HK-2 (cell line): ENCODE data around the gene MRPL53.
"Not testable (repeated sequence)": the region's sequence is repeated elsewhere in the genome, so short reads cannot be mapped to it uniquely, and the experiment has no call there.

Experiments used
- DNase-seq: peaks from one replicate; pipeline ENCODE4 v3.0.0-alpha.2; 2018; ENCODE audit not compliant: unreplicated experiment

The MRPL53 gene

DNA sequence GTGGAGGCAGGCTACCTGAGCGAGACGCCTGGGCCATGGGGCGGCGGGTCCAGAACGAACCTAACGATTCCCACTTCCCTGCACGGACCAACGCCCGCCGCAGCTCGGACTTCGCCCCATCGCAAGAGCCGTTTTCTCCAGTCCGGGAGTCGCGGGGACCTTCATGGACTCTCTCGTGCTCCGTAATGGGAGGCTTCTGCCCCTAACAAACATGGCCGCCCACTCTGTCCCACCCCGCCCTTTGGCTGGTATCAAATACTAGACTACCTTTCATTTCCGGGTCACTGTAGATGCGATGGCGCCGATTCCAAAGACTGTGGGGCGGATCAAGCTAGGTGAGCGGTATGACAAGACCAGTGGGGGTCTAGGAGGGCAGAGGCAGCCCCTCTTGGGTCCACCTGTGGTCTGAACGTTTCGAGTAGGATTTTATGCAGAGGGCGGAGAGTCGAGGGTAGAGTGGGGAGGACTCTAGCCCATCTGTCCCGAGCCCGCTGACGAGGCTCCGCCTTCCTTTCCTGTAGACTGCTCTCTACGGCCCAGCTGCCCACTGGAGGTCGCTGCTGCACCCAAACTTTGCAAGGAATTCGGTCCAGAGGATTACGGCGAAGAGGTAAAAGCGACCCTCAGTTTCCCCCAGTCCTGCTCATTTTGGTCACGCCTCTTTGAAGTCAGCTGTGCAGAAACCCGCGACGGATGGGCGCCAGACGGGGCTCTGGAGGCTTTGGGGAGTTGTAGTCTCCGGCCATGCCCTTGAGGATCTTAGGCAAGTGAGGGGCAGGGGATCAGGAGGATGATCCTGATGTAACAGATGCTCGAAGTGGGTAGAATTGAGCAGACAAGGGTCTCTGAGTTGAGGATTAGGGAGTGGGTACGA, 10.6 kb upstream of the MRPL53 start, which contains the start of the genes CCDC142 and TTC31:
Gene CCDC142, minus strand, starts transcription at position 198 of the 874 bp plus-strand sequence. Its CDS starts 161 bp downstream, at position 37.
Gene TTC31, plus strand, starts transcription at position 281 of the 874 bp plus-strand sequence. Its CDS starts 15 bp downstream, at position 296.
- DNase-seq, result peak; percentile 90

GRCh38 chr2:74481961-74482800, 9.7 kb upstream of the MRPL53 start:
- no peak for DNase-seq

DNA sequence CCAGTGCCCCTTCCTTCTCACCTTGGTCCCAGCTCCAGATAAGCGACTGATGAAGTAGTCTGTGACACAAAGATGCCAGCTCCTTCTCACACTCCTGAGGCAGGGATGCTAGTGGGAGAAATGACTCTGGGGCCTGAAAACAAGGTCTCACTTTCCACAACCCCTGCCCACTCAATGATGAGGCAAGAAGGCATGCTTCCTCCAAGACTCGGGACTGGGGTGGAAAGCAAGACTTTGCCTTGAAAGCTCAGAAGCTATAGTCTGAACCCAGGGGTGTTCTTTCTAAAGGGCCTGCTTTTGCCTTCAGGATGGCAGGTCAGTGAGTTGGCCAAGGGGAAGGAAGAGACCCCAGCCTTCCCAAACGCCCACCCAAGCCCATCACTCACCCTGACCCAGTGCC, 9.0 kb upstream of the MRPL53 start:
- no peak for DNase-seq

DNA sequence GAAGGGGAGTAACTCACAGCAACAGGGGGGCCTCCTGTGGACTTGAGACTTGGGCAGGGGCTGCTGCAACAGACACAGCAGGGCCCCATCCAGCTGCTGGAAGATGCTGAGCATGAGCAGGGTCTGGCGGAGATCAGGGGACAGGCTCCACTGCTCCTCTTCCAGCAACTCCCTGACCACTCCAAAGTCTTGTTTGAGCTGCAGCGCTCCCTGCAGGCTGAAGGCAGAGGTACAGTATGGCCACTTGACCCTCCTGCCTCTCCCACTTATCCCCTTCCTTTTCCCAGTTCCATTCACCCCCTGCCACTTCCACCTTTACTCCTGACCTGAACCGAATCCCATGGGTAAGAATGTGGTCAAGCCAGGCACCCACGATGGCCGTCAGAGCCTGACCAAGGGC, 2.4 kb upstream of the MRPL53 start:
- no peak for DNase-seq

DNA sequence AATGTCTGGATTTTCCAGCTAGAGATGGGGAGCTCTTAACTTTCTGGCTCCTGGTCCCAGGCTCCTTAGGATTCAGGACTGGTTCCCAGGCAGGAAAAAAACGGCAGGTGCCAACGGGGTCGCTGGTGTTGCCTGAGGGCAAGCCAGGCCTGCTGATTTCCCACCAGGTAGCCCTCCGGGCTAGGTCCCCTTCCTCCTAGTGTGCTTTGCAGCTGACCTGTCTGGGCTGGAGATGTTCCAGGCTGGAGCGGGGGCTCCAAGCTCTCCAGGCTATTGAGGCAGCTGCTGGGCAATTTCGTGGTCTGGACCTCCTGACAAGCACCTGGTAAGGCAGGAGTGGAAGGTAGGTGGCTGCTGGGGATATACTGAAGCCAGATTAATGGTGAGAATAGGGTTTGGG, 2.0 kb upstream of the MRPL53 start:
- DNase-seq, result no peak

- DNase-seq, result no peak
Measured at GRCh38 chr2:74472945-74473258, 422 bp upstream of the MRPL53 start.

DNA sequence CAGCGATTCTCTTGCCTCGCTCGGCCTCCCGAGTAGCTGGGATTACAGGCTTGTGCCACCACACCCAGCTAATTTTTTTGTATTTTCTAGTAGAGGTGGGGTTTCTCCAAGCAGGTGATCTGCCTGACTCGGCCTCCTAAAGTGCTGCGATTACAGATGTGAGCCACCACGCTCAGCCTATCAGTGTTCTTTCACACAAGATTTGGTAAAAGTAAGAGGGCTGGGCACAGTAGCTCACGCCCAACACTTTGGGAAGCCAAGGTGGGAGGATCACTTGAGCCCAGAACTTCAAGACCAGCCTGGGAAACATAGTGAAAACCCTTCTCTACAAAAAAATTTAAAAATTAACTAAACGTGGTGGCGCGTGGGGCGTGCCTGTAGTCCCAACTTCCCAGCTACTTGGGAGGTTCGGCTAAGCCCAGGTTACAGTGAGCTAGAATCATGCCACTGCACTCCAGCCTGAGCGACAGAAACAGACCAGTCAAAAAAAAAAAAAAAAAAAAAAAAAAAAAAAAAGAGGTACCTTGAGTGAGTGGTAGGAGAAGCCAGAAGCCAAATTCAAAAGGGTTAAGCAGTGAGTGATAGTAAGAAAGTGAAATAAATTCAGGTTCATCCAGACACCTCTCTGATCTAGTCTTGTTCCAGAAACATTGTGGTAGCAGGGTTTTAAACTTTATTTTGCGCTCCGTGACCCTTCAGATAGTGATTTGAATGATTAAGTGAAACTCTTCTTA, 981 bp downstream of the MRPL53 start:
- DNase-seq, result no peak

GRCh38 chr2:74470742-74471141, 1.7 kb downstream of the MRPL53 start:
- DNase-seq, result not testable (repeated sequence)

DNA sequence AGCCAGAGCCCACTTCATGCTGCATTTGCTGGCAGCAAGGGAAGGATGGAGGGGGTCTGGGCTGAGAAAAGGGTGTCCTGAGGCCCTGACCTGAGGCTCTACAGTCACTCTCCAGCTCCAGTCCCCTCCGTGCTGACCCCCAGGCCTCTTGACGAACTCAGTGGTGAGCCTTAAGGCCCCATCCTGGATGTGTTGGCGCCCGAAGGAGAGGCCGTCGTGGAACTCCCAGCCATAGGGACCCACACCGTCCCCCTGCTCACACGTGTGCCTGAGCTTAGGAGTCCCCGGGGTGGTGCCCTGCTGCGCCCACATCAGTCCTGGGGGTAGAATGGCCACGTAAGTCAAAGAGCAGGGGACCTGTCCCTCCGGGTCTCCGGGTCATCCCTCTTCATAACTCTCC, 8.1 kb downstream of the MRPL53 start:
- DNase-seq, result no peak

DNA sequence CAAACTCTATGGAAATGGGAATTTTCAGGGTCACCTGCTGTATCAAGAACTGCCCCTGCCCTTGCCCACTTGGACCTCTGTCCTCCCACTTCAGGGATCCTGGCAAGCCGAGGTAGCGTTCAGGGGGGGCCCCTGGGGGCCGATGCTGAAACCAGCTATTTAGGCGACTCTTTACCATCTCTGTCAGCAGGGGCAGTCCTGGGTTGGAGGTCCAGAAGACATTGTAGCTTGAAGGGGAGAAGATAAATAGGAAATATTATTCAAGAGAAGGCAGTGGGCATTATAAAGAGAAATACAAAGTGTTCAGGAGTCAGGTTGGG, 9.7 kb downstream of the MRPL53 start:
- no peak for DNase-seq

DNA sequence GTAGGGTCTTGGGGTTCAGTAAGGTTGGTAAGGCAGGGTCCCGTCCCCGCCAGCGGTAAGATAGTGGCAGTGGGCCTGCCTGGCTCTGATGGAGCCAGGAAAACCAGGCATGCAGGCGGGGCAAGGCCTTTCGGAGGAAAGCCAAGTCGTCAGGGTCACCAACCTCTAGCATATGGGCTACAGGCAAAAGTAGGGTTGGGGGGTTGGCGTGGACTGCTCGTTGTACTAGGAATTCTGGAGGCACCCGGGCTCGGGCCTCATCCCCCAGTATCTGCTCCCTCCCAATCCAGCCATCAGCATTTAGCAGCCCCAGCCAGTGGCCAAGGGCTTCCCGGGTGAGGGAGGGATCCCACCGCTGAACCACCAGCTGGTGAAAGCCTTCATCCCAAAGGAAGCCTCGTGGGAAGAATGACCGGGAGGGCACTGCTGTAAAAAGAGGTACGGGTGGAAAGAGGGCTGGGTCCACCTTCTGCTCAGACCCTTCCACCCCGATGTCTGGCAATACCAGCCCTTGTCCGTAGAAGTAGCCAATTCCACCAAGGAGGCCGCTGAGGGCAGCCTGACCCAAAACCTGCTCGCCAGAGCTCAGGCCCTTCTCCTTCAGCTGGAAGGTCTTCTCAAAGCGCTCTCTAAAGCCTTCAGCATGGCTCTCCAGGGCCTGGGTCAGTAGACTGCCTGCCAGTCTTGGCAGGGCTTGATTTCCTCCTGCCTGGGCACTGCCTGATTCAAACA, 10.3 kb downstream of the MRPL53 start:
- no peak for DNase-seq

DNA sequence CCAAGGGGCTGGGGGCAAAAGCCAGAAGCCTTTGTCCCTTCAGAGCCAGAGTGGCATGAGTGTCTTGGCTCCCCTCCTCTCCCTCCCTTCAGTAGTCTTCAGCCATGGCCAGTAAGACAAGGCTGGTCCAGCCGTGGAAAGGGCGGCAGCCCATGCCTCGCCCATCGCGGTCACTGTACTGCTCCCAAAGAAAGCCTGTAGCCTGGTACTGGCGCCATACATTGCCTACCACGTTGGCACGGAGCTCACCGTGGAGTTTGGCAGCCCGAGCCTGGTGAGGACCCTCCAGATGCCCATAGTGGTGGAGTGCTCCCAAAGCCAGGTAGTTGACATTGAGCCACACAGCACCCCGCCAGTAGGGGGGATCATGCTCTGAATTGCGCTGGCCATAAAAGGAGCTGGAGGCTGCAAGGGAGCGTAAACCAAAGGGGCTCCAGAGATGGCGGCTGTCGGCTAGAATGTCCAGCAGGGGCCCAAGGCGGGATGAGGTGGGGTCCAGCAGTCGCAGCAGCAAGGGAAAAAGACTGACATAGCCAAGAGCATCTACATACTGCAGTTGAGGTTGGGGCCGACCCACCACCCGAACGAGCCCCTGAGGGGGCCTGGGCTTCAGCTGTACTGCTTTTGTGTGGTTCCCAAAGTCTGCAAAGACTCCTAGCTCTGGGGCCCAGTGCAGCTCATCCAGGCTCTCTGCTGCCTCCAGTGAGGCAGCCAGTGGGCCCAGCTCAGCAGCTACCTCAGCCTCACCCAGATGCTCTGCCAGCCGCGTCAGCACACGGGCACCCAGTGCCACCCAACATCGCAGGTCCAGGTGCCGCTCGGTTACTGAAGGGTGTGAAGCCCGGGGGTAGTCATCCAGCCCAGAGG, 11.1 kb downstream of the MRPL53 start:
- DNase-seq, result no peak

- DNase-seq, result not testable (repeated sequence)
Measured at GRCh38 chr2:74460187-74460586, 12.3 kb downstream of the MRPL53 start.

GRCh38 chr2:74459503-74460118, 12.9 kb downstream of the MRPL53 start:
- not testable (repeated sequence) for DNase-seq

DNA sequence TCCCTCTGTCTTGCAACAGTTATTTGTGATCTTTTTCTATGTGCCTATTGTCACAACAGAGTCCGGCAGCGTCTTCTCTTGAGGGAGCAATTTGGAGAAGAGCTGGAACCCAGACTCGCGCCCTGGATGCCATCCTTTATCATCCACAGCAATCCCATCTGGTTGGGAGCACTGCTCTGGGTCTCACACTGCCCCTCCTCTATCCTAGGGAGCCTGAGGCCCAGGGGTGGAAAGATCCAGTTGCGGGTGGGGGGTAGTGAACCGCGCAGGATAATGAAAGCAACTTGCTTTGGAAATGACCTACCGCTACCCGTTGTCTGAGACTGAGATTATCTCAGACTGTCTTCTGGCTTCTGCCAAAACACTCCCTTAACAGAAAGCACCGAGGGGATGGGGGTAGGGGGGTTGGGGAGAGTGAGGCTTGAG, 13.5 kb downstream of the MRPL53 start:
- peak; percentile 35 for DNase-seq

DNA sequence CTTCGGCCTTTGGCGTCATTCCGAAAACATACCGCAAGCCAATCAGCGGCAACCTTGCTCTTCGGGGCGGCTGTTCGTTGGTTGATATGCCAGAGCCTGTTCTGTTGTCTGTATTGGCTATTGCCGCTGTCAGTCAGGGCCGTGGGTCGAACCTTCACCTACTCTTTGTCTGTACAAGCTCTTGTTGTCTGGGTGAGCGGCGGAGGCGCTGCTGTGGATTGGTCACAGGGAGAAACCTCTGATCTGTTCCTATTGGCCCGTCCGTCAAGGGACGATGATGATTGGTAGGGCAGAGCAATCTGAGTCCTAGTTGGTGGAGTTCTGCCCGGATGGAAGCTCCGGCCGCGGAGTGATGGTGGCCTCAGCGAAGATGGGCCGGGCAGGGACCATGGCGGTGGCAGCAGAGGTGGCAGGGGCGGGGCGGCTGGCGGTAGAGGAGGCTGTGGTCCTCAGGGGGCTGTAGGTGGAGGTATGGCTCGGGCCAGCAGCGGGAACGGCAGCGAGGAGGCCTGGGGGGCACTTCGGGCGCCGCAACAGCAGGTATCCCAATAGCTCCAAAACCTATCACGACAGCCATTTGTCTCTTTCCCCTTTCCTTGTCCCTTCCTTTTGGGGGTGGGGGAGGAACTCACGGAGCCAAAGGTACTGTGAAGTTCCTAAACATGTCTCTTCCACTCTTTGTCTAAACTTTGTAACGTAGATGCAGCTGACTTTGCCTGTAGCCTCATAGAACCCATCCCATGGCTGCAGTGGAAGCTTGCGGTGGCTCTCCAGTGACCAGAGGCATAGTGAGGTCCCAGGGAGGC, 14.1 kb downstream of the MRPL53 start, which contains the start of gene WBP1:
Gene WBP1, plus strand, starts transcription at position 307 of the 806 bp plus-strand sequence. Its CDS starts 165 bp downstream, at position 472.
- DNase-seq, result peak; percentile 100

DNA sequence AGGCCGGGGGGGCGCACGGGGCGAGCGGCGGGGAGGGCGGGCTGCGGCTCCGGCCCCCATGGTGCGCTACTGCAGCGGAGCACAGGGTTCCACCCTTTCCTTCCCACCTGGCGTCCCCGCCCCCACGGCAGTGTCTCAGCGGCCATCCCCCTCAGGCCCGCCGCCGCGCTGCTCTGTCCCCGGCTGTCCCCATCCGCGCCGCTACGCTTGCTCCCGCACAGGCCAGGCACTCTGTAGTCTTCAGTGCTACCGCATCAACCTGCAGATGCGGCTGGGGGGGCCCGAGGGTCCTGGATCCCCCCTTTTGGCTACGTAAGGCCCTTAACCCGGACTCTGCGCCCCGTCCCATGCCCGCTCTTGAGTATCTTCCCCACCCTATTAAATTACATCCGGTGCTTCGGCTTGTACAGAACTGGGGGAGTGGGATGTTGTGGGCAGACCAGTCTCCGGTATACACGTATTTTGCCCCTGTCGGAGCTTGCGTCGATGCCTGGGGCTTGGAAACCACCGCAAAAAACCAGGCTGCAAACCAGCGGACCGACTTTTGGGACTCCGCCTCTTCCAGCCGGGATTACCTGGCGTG, 14.8 kb downstream of the MRPL53 start:
- no peak for DNase-seq

DNA sequence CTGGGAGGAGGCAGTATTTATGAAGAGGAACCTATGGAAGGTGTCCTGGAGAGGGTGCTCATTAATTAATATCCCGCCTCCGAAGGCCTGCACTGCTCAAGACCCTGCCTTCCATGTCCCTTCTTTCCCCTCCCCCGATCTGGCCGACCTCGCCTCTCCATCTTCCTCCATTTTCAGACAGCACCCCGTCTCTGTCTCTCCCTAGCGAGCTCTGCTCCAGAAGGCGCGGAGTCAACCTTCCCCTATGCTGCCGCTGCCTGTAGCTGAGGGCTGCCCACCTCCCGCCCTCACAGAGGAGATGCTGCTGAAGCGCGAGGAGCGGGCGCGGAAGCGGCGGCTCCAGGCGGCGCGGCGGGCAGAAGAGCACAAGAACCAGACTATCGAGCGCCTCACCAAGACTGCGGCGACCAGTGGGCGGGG, 15.3 kb downstream of the MRPL53 start:
- DNase-seq, result peak; percentile 60
